Adrenal gland (tissue), 5 donors: Measurements from ENCODE around the gene IQGAP2.

Source experiments
- POLR2A ChIP-seq, 2 donors: fragments of 450-650 bp; IDR thresholded peaks; one replicate each; pipeline ENCODE4 v1.6.1; 2017; ENCODE audit warnings: antibody characterized with exemption in 2 of 2, mild to moderate bottlenecking in 2 of 2, moderate library complexity in 1 of 2
- TF ChIP-seq, protein P1 (sequence below), 6 experiments: fragments of 450-650 bp in 4 of 6; fragments of 200-600 bp in 2 of 6; sonication (generic) in 1 of 6; IDR thresholded peaks; 1 replicate in 5 of 6; 2 replicates in 1 of 6; pipeline versions ENCODE4 v1.5.1 to v1.8.0; 2016 to 2021; ENCODE audit warnings: antibody characterized with exemption in 6 of 6, mild to moderate bottlenecking in 2 of 6, moderate library complexity in 1 of 6
- donor health status: DM: no; HTN: no; CAD: no.

DNA sequence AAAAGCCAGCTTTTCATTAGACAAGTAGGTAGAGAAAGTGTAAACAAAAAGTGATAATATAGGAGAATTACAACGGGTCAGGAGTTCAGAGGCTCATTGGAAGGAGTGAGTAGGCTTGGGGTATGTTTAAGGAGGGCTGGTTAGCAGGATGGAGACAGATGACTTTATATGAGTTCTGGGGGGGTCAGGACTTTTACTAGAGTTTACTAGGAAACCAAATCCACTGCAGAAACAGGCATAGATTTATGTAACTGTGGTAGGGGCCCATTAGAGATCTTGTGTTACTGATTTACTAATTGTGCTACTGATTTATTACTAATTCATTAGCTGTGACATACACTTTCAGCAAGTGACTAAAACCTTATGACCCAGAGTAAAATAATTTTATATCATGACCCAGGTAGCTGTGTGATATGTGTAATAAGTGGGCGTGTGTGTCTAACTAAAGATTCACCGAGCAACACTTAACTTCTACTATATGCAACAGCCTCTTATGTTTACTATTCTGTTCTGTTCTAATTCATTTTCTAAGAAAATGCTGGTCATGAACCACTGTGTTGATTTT, 73.5 kb downstream of the IQGAP2 start:
- TF ChIP-seq, protein P1, sequence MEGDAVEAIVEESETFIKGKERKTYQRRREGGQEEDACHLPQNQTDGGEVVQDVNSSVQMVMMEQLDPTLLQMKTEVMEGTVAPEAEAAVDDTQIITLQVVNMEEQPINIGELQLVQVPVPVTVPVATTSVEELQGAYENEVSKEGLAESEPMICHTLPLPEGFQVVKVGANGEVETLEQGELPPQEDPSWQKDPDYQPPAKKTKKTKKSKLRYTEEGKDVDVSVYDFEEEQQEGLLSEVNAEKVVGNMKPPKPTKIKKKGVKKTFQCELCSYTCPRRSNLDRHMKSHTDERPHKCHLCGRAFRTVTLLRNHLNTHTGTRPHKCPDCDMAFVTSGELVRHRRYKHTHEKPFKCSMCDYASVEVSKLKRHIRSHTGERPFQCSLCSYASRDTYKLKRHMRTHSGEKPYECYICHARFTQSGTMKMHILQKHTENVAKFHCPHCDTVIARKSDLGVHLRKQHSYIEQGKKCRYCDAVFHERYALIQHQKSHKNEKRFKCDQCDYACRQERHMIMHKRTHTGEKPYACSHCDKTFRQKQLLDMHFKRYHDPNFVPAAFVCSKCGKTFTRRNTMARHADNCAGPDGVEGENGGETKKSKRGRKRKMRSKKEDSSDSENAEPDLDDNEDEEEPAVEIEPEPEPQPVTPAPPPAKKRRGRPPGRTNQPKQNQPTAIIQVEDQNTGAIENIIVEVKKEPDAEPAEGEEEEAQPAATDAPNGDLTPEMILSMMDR (IDR thresholded peaks at IDR 0.05), result no peak
- TF ChIP-seq POLR2A (IDR thresholded peaks at IDR 0.05), result no peak
